ENCODE results near the gene ODF2L. TPM values are rescaled to one million over a fixed set of nuclear protein-coding genes. Genes with fewer than 3 reads are reported as not detected.

Gene ODF2L
- total and polyA plus RNA-seq, 2 of the 4 experiments (the other 2 are of a cell fraction) = 10.4 to 12.3 TPM

DNA sequence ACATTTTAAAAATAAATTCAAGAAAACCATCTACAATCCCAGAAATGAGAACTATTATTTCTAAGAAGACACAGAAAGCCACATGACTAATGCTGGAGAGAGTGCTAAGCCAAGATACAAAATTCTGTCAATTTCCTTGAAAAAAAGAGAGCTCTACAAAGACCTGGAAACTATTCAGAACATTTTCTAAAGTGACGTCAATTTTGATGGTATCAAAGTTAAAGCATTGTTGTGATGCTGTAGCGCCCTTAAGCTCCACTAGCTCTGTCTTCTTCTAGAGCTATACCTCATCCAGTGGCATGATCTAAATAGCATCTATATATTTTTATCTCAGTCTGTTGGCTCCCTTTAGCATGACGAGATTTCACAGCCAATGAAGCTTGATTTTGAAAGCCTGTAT, 73.9 kb downstream of the ODF2L start:
- CTCF ChIA-PET = no interaction called here
- no peaks in the 10 kb centered on the region for H3K9me3 ChIP-seq (ENCODE audit: control insufficient read depth, insufficient read depth, low read length)
- H2BK20ac ChIP-seq (ENCODE audit: low read depth, low read length) = no peak overlapping the region

More for the DNA sequence above, 73.9 kb downstream of the ODF2L start:
- no peak for ATAC-seq (ENCODE audit: low read depth)
- dilution Hi-C loops (cut with HindIII; ENCODE audit: low sequenced_read_pairs, unreplicated experiment) = no loop called here
- no peak overlapping the region for H4K5ac ChIP-seq (ENCODE audit: low read depth, low read length)
- H3K23ac ChIP-seq (ENCODE audit: low read depth, low read length) = no peak overlapping the region
- no peak for TF ChIP-seq POLR2A (IDR thresholded peaks at IDR 0.05; ENCODE audit: low read depth, low read length)
- no peak for TF ChIP-seq NFE2L2 (IDR thresholded peaks at IDR 0.05; ENCODE audit: low read depth, low read length)
- TF ChIP-seq RFX5 (IDR thresholded peaks at IDR 0.05; ENCODE audit: low read depth, low read length) = no peak
- TF ChIP-seq SMC3 (IDR thresholded peaks at IDR 0.05; ENCODE audit: low read depth, low read length) = no peak
- no peak for TF ChIP-seq MXI1 (IDR thresholded peaks at IDR 0.05; ENCODE audit: borderline replicate concordance, low read depth, low read length)
- TF ChIP-seq FOS (IDR thresholded peaks at IDR 0.05; ENCODE audit: low read depth, low read length) = no peak
- no peak for TF ChIP-seq CHD1 (IDR thresholded peaks at IDR 0.05; ENCODE audit: low read depth, low read length)
- TF ChIP-seq, protein P1, sequence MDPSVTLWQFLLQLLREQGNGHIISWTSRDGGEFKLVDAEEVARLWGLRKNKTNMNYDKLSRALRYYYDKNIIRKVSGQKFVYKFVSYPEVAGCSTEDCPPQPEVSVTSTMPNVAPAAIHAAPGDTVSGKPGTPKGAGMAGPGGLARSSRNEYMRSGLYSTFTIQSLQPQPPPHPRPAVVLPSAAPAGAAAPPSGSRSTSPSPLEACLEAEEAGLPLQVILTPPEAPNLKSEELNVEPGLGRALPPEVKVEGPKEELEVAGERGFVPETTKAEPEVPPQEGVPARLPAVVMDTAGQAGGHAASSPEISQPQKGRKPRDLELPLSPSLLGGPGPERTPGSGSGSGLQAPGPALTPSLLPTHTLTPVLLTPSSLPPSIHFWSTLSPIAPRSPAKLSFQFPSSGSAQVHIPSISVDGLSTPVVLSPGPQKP (IDR thresholded peaks at IDR 0.05; ENCODE audit: borderline replicate concordance, low read depth, low read length) = no peak
- no peak for TF ChIP-seq CEBPB (IDR thresholded peaks at IDR 0.05; ENCODE audit: low read depth, low read length)
- TF ChIP-seq BHLHE40 (IDR thresholded peaks at IDR 0.05; ENCODE audit: low read depth, low read length) = no peak
- TF ChIP-seq, protein P2, sequence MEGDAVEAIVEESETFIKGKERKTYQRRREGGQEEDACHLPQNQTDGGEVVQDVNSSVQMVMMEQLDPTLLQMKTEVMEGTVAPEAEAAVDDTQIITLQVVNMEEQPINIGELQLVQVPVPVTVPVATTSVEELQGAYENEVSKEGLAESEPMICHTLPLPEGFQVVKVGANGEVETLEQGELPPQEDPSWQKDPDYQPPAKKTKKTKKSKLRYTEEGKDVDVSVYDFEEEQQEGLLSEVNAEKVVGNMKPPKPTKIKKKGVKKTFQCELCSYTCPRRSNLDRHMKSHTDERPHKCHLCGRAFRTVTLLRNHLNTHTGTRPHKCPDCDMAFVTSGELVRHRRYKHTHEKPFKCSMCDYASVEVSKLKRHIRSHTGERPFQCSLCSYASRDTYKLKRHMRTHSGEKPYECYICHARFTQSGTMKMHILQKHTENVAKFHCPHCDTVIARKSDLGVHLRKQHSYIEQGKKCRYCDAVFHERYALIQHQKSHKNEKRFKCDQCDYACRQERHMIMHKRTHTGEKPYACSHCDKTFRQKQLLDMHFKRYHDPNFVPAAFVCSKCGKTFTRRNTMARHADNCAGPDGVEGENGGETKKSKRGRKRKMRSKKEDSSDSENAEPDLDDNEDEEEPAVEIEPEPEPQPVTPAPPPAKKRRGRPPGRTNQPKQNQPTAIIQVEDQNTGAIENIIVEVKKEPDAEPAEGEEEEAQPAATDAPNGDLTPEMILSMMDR (conservative IDR thresholded peaks at IDR 0.05; ENCODE audit: low read depth, low read length) = no peak
- no peak overlapping the region for H3K9ac ChIP-seq (ENCODE audit: low read depth, low read length)
- H3K14ac ChIP-seq (replicated peaks; ENCODE audit: low read depth, low read length) = no peak overlapping the region
- H2AFZ ChIP-seq (replicated peaks; ENCODE audit: low read length, poor library complexity) = no peak overlapping the region
- no peaks in the 10 kb centered on the region for H3K79me1 ChIP-seq (ENCODE audit: low read depth in 1 of 2, low read length in 2 of 2)
- no peak overlapping the region for H4K91ac ChIP-seq (ENCODE audit: insufficient read depth, low read depth, low read length)
- BruUV-seq (replicated peaks) = no TSS peak
- H3K9me1 ChIP-seq (ENCODE audit: insufficient read depth, low read length) = no peaks in the 10 kb centered on the region; the same call in 1 of the 2 replicates
- H4K20me1 ChIP-seq (ENCODE audit: insufficient read depth, low read length) = no peaks in the 10 kb centered on the region
- H2AK9ac ChIP-seq (replicated peaks; ENCODE audit: low read depth, low read length, poor library complexity) = no peak overlapping the region
- no peak overlapping the region for H3K18ac ChIP-seq (ENCODE audit: low read depth, low read length)
- H3K4me2 ChIP-seq (ENCODE audit: low read depth, low read length) = no peak overlapping the region
- no peak overlapping the region for H2BK5ac ChIP-seq (ENCODE audit: low read depth, low read length, poor library complexity, severe bottlenecking)
- H2BK15ac ChIP-seq (ENCODE audit: low read depth, low read length) = no peak overlapping the region
- in situ Hi-C loops (cut with MboI; ENCODE audit: low sequenced_read_pairs) = no loop called here
- WGBS, 2 experiments (ENCODE audit: extremely low coverage in 2 of 2, insufficient read length in 1 of 2) = 20% methylated on average over 1 of the region's 3 CpGs; no CpG with 5 or more reads in 1 of the 2 experiments
- no peak overlapping the region for H4K8ac ChIP-seq (ENCODE audit: low read depth in 2 of 2, low read length in 2 of 2)
- no peak overlapping the region for H2BK120ac ChIP-seq (ENCODE audit: low read depth, low read length)
- no peak overlapping the region for H3K4ac ChIP-seq (ENCODE audit: low read depth, low read length)
- H3K27ac ChIP-seq (ENCODE audit: insufficient read depth, low read length) = no peak overlapping the region
- H3K36me3 ChIP-seq (ENCODE audit: control insufficient read depth, insufficient read depth, low read length) = no peaks in the 10 kb centered on the region
- intact Hi-C loops (cut with micrococcal nuclease) = no loop called here
- no peaks in the 10 kb centered on the region for H3K4me1 ChIP-seq (ENCODE audit: control insufficient read depth, insufficient read depth, low read length)
- POLR2A ChIA-PET (ENCODE audit: unreplicated experiment) = no interaction called here
- H3K27me3 ChIP-seq (ENCODE audit: control insufficient read depth, insufficient read depth, low read length) = 0 out of 2 replicates have a peak, but pooled peaks cover 2% of the 10 kb centered on the region
- no peak for DNase-seq
- H3K56ac ChIP-seq (ENCODE audit: extremely low read depth, insufficient read depth, low read length) = no peak overlapping the region
- H3K4me3 ChIP-seq (ENCODE audit: insufficient read depth, low read depth, low read length) = no peak overlapping the region
- no peak overlapping the region for H2AK5ac ChIP-seq (ENCODE audit: low read depth, low read length)

All from IMR-90 (cell line).